ENCODE measurements around the gene SREBF2.

SREBF2 gene

DNA sequence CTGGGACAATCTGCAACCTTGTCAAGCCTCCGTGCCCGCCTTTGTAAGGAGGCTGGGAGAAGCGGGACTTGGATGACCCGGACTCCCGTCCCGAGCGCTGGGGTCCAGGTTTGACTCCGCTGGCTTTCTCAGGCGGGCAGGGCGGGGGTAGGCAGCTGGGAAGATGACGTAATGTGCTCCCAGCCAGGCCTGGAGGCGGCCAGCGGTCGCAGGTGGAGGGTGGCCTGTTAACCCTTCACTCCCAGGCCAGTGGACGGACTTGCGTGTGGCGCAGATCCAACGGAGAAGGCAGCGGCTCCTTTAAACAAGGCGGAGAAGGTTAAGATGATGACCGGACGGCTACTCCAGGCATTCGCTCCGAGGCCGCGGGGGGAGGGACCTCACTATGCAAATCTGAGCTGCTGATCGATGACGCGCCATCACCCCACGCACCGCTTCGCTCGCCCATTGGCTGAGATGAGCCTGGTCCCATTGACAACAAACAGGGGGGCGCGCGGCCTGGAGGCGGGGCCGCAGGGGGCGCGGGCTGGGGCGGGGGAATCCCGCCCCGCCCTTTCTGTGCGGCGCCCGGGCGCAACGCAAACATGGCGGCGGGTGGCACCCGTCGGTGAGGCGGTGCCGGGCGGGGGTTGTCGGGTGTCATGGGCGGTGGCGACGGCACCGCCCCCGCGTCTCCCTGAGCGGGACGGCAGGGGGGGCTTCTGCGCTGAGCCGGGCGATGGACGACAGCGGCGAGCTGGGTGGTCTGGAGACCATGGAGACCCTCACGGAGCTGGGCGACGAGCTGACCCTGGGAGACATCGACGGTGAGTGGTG is at the start of gene SREBF2:
SREBF2 (plus strand) TSS at position 553 of the 816 bp plus-strand sequence; CDS start at position 719, 166 bp downstream.
- no peaks in the 10 kb centered on the region for H3K9me3 Mint-ChIP-seq
- no peaks in the 10 kb centered on the region for H3K27me3 Mint-ChIP-seq
- H3K4me1 Mint-ChIP-seq = peaks cover 52% of the 10 kb centered on the region
- peak within 1 kb of the TSS; percentile 99 for H3K27ac Mint-ChIP-seq
- peak within 1 kb of the TSS; percentile 87 for H3K4me3 Mint-ChIP-seq
- ATAC-seq = peak; percentile 95
- peaks cover 27% of the 10 kb centered on the region for H3K36me3 Mint-ChIP-seq

- Mint-ChIP-seq H3K4me1 (peaks cover 31% of the 10 kb centered on the region), H3K27ac (no peak overlapping the region), H3K4me3 (no peak overlapping the region), H3K36me3 (peaks cover 34% of the 10 kb centered on the region), H3K9me3 (no peaks in the 10 kb centered on the region), H3K27me3 (no peaks in the 10 kb centered on the region)
- ATAC-seq = no peak
These were observed 45.6 kb upstream of the SREBF2 start for GRCh38 chr22:41787331-41787730.

DNA sequence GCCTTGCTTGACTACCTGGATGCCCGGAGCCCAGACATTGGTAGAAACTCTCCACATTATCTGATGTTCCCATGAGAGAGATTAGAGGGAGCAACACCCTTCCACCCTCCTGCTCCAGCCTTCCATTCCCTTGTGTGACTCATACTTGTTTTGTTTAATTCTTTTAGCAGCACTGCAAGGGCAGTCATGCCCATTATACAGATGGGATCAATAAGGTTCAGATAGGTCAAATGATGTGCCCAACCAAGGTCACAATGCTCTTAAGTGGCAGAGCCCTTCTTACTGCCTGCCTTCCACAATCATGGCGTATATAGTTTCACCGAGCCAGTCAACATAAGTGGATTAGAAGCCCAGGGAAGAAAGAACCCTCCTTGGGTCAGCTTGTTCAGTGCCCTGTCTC is 39.0 kb upstream of the SREBF2 start:
- Mint-ChIP-seq H3K27me3 (no peaks in the 10 kb centered on the region), H3K36me3 (peaks cover 58% of the 10 kb centered on the region)

GRCh38 chr22:41798736-41799135 is 34.2 kb upstream of the SREBF2 start:
- Mint-ChIP-seq H3K27me3 (no peaks in the 10 kb centered on the region), H3K9me3 (no peaks in the 10 kb centered on the region), H3K27ac (peak overlapping the region; percentile 99), H3K4me3 (no peak overlapping the region), H3K4me1 (peaks cover 30% of the 10 kb centered on the region), H3K36me3 (peaks cover 21% of the 10 kb centered on the region)
- ATAC-seq = no peak

More for the DNA sequence above, 39.0 kb upstream of the SREBF2 start:
- no peak for ATAC-seq
- Mint-ChIP-seq H3K4me3 (no peak overlapping the region), H3K9me3 (no peaks in the 10 kb centered on the region), H3K27ac (no peak overlapping the region), H3K4me1 (peaks cover 8% of the 10 kb centered on the region)

DNA sequence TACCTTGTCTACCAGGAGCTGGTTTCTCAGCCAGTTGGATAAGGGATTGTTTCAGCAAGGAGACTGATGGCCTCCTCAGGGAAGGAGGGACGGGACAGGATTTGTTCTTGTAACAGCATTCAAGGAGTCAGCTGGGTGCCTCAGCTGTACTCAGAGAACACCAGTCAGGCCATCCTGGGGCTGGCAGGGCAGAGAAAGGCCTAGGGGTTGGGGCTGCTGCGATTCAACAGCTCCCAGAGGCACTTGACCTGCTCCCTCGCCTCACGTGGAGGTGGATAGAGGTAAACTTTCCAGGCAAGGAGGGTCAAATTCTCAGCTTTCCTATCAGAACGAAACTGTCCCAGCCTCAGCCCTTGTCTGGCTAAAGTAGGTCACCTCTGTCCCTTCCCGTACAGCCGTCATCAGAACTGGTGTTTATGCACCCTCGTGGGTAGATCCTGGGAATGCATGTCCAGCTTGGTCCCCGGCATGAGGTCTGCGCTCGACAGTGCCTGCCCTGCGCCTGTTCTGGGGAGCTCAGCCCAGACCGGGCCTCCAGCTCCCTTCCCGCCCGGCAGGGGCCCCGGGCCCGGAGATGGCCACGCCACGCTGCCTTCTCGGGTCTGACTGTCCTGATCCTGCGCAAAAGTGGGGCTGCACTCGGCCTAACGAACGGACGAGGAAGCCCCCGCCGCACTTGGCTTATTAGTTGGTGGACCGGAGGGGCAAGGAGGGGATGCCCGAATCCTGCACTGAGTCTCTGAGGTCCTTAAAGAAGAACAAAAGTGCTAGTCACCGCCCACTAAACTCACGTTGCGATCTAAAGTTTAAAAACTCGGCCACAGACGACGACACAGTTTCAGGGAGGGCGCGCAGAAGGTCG is 33.2 kb upstream of the SREBF2 start:
- peak; percentile 64 for ATAC-seq
- Mint-ChIP-seq H3K27ac (peak overlapping the region; percentile 99), H3K36me3 (peaks cover 12% of the 10 kb centered on the region)

DNA sequence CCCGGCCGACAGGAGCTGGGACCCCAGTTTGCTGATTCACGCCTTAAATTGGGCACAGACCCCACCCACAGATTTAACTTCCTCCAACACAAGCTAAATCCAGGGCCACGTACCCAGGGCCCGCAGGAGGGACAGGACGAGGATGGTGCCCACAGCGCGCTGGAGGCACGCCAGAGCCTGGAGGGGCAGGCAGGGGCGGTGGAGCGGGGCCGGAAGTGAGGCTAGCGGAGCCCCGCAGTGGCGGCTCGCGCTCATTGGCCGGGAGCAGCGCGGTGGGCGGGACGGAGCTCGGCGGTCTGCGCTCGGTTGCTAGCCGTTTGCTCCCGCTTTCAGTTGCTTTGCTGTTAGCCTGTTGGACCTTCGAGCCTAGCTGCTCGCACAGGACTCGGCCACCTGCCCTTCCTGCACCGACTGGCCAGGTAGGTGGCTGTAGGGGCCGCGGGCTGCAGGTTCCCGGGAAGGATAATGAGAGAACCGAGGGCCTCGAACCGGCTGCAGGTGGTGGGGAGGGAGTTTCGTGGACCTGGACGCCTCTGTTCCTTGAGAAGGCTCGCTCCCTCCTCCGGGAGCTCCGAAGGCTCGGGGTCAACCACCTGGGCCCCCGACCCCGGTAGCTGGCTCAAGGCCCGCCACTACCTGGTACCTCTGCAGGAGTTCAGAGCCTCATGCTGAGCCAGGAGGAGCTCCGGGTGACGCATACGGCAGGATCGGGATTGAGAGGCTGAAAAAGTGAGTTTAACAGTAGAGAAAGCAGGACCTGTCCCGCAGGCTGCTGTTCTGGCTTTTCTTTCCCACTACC is 32.4 kb upstream of the SREBF2 start, which contains the start of gene CCDC134:
CCDC134 (plus strand) TSS at position 332 of the 799 bp plus-strand sequence. CDS start 8,212 bp downstream, outside the sequence.
- Mint-ChIP-seq H3K4me3 (peak within 1 kb of the TSS; percentile 95), H3K4me1 (peaks cover 30% of the 10 kb centered on the region), H3K27ac (peak within 1 kb of the TSS; percentile 99), H3K27me3 (no peaks in the 10 kb centered on the region), H3K36me3 (peaks cover 4% of the 10 kb centered on the region), H3K9me3 (no peaks in the 10 kb centered on the region)
- peak; percentile 99 for ATAC-seq

More for the DNA sequence above, 33.2 kb upstream of the SREBF2 start:
- peaks cover 30% of the 10 kb centered on the region for H3K4me1 Mint-ChIP-seq
- H3K4me3 Mint-ChIP-seq = peak overlapping the region; percentile 95
- no peaks in the 10 kb centered on the region for H3K27me3 Mint-ChIP-seq
- H3K9me3 Mint-ChIP-seq = no peaks in the 10 kb centered on the region

- H3K4me3 Mint-ChIP-seq = peak overlapping the region; percentile 95
- H3K4me1 Mint-ChIP-seq = peaks cover 30% of the 10 kb centered on the region
- H3K27ac Mint-ChIP-seq = peak overlapping the region; percentile 99
- H3K27me3 Mint-ChIP-seq = no peaks in the 10 kb centered on the region
- no peaks in the 10 kb centered on the region for H3K36me3 Mint-ChIP-seq
- no peaks in the 10 kb centered on the region for H3K9me3 Mint-ChIP-seq
- ATAC-seq = no peak
These were observed 31.6 kb upstream of the SREBF2 start for GRCh38 chr22:41801147-41801819.

DNA sequence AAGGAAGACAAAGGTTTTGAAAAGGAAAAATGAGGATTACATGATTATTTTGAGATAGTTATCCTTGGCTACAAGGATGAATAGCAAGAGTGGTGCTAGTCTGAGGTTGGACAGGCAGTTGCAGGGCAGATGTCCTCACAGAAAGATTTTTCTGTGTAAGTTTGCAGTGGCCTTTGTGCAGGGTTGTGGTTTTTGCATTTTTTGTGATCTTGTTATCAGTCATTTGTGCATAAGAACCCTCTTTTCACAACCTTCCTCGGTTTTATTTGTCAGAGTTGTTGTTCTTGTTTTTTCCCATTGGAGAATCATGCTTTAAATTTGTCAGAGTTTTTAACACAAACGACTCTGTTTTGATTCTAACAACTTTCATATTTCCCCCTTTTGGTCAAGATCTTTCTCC is 31.0 kb upstream of the SREBF2 start:
- Mint-ChIP-seq H3K9me3 (no peaks in the 10 kb centered on the region), H3K27ac (peak overlapping the region; percentile 99), H3K4me1 (peaks cover 30% of the 10 kb centered on the region), H3K4me3 (peak overlapping the region; percentile 95), H3K36me3 (no peaks in the 10 kb centered on the region), H3K27me3 (no peaks in the 10 kb centered on the region)
- ATAC-seq = no peak

GRCh38 chr22:41805639-41806038 is 27.3 kb upstream of the SREBF2 start:
- H3K36me3 Mint-ChIP-seq = peaks cover 17% of the 10 kb centered on the region
- ATAC-seq = no peak
- no peak overlapping the region for H3K4me3 Mint-ChIP-seq
- H3K9me3 Mint-ChIP-seq = no peaks in the 10 kb centered on the region
- peaks cover 16% of the 10 kb centered on the region for H3K4me1 Mint-ChIP-seq
- no peaks in the 10 kb centered on the region for H3K27me3 Mint-ChIP-seq
- H3K27ac Mint-ChIP-seq = no peak overlapping the region

DNA sequence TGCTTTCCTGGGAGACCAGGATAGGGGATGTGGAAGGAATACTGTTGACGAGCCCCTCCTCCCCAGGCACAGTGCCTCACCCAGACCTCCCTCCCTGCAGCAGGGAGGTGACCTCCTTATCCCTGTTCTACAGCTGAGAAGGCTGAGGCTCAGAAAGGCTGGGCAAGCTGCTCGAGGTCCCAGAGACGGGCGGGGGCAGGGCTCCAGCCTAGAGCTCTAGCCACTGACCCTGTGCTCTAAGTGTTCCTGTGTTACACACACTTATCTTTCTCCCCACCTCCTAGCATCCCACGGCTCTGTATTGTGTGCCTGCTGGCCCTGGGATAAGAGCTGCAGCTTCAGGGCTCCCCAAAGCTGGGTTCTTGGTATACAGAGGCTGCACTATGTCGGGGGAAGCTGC is 24.5 kb upstream of the SREBF2 start:
- no peak overlapping the region for H3K4me3 Mint-ChIP-seq
- no peak for ATAC-seq
- no peak overlapping the region for H3K27ac Mint-ChIP-seq
- H3K9me3 Mint-ChIP-seq = no peaks in the 10 kb centered on the region
- H3K27me3 Mint-ChIP-seq = no peaks in the 10 kb centered on the region
- H3K36me3 Mint-ChIP-seq = peaks cover 17% of the 10 kb centered on the region
- no peaks in the 10 kb centered on the region for H3K4me1 Mint-ChIP-seq

- Mint-ChIP-seq H3K27ac (no peak overlapping the region), H3K36me3 (peaks cover 29% of the 10 kb centered on the region), H3K9me3 (no peaks in the 10 kb centered on the region), H3K4me3 (no peak overlapping the region), H3K4me1 (no peaks in the 10 kb centered on the region), H3K27me3 (no peaks in the 10 kb centered on the region)
- no peak for ATAC-seq
These were observed 22.9 kb upstream of the SREBF2 start for GRCh38 chr22:41810022-41810421.

- ATAC-seq = no peak
These were observed 19.9 kb upstream of the SREBF2 start for GRCh38 chr22:41812805-41813545.

DNA sequence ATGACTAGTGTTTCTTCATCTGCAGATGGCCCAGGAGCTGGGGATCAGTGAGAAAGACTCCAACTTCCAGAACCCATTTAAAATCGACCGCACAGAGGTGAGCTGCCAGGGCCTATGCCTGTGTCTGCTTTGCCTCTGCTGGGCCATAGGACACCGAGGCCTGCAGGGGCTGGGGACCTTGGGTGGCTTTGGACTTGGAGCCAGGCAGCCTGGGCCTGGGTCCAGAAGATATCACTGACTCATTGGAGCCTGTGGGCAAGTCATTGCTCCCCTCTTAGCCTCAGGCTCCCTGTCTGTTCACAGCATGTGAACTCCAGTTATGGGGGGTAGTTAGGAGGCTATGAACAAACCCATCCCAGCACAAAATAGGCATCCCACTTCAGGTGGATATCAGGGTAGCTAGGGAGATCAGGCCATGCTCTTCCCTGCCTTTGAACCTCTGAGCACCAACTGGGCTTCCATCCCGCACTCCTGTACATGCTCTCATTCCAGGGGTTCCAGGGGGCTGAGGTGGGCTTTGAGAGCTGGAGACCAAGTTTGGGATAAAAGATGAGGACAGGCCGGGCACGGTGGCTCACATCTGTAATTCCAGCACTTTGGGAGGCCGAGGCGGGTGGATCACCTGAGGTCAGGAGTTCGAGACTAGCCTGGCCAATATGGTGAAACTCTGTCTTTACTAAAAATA is 19.0 kb upstream of the SREBF2 start:
- H3K36me3 Mint-ChIP-seq = peaks cover 29% of the 10 kb centered on the region
- no peak overlapping the region for H3K27ac Mint-ChIP-seq
- no peaks in the 10 kb centered on the region for H3K27me3 Mint-ChIP-seq

More at GRCh38 chr22:41812805-41813545, 19.9 kb upstream of the SREBF2 start:
- Mint-ChIP-seq H3K4me3 (no peak overlapping the region), H3K9me3 (no peaks in the 10 kb centered on the region), H3K27me3 (no peaks in the 10 kb centered on the region), H3K36me3 (peaks cover 29% of the 10 kb centered on the region), H3K27ac (no peak overlapping the region), H3K4me1 (no peaks in the 10 kb centered on the region)

More for the DNA sequence above, 19.0 kb upstream of the SREBF2 start:
- H3K9me3 Mint-ChIP-seq = no peaks in the 10 kb centered on the region
- no peaks in the 10 kb centered on the region for H3K4me1 Mint-ChIP-seq
- H3K4me3 Mint-ChIP-seq = no peak overlapping the region
- ATAC-seq = no peak

Data from stimulated activated memory B cell treated with anti-CD40 and anti-IgM and Interleukin-4, amounts not matched to agents 10 μg/mL and 1 μg/mL and 100 μg/mL, for 72 hours (primary cell).